ENCODE results near the gene PEAR1. TPM values are rescaled to one million over a fixed set of nuclear protein-coding genes. Genes with fewer than 3 reads are reported as not detected.

PEAR1 gene
- total and polyA plus RNA-seq, 2 of the 4 experiments (the other 2 are of a cell fraction): 2.0 to 44.4 TPM

DNA sequence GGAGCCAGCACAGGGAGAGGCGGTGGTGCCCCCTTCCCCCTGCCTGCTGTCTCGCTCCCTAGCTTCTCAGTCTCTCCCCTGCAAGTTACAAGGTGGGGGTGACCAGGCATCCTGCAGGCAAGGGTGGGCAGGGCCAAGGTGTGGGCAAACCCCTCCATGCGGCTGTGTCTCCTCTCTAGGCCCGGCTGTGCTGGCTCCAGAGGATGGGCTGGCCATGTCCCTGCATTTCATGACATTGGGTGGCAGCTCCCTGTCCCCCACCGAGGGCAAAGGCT, 18.2 kb upstream of the PEAR1 start:
- Histone ChIP-seq H2AK9ac (replicated peaks; ENCODE audit: low read depth, low read length, poor library complexity) (no peak overlapping the region), H3K27ac (ENCODE audit: insufficient read depth, low read length) (no peak overlapping the region), H2AFZ (replicated peaks; ENCODE audit: low read length, poor library complexity) (no peak overlapping the region), H3K4me3 (ENCODE audit: insufficient read depth, low read depth, low read length) (no peak overlapping the region), H3K4me2 (ENCODE audit: low read depth, low read length) (no peak overlapping the region), H4K5ac (ENCODE audit: low read depth, low read length) (no peak overlapping the region), H2BK15ac (ENCODE audit: low read depth, low read length) (no peak overlapping the region), H3K14ac (replicated peaks; ENCODE audit: low read depth, low read length) (no peak overlapping the region), H3K56ac (ENCODE audit: extremely low read depth, insufficient read depth, low read length) (no peak overlapping the region), H2AK5ac (ENCODE audit: low read depth, low read length) (no peak overlapping the region), H3K9ac (ENCODE audit: low read depth, low read length) (no peak overlapping the region), H3K4ac (ENCODE audit: low read depth, low read length) (no peak overlapping the region), H2BK5ac (ENCODE audit: low read depth, low read length, poor library complexity, severe bottlenecking) (no peak overlapping the region), H3K23ac (ENCODE audit: low read depth, low read length) (no peak overlapping the region), H3K4me1 (ENCODE audit: control insufficient read depth, insufficient read depth, low read length) (peaks cover 2% of the 10 kb centered on the region), H3K18ac (ENCODE audit: low read depth, low read length) (no peak overlapping the region), H3K36me3 (ENCODE audit: control insufficient read depth, insufficient read depth, low read length) (no peaks in the 10 kb centered on the region), H3K9me1 (ENCODE audit: insufficient read depth, low read length) (peaks cover 1% of the 10 kb centered on the region; the same call in 1 of the 2 replicates), H4K8ac (ENCODE audit: low read depth in 2 of 2, low read length in 2 of 2) (no peak overlapping the region), H3K9me3 (ENCODE audit: control insufficient read depth, insufficient read depth, low read length) (no peaks in the 10 kb centered on the region), H3K27me3 (ENCODE audit: control insufficient read depth, insufficient read depth, low read length) (peaks cover 57% of the 10 kb centered on the region), H2BK20ac (ENCODE audit: low read depth, low read length) (no peak overlapping the region), H4K91ac (ENCODE audit: insufficient read depth, low read depth, low read length) (no peak overlapping the region), H4K20me1 (ENCODE audit: insufficient read depth, low read length) (peaks cover 6% of the 10 kb centered on the region; the same call in 1 of the 2 replicates), H3K79me1 (ENCODE audit: low read depth in 1 of 2, low read length in 2 of 2) (no peaks in the 10 kb centered on the region), H2BK120ac (ENCODE audit: low read depth, low read length) (no peak overlapping the region)
- BruUV-seq (replicated peaks): no TSS peak
- intact Hi-C loops (cut with micrococcal nuclease) (no loop called here), in situ Hi-C loops (cut with MboI; ENCODE audit: low sequenced_read_pairs) (no loop called here), dilution Hi-C loops (cut with HindIII; ENCODE audit: low sequenced_read_pairs, unreplicated experiment) (no loop called here)
- 60% methylated on average over 1 of the region's 5 CpGs; no CpG with 5 or more reads in 1 of the 2 experiments for WGBS, 2 experiments (ENCODE audit: extremely low coverage in 2 of 2, insufficient read length in 1 of 2)
- DNase-seq: no peak
- TF ChIP-seq MXI1 (IDR thresholded peaks at IDR 0.05; ENCODE audit: borderline replicate concordance, low read depth, low read length) (no peak), NFE2L2 (IDR thresholded peaks at IDR 0.05; ENCODE audit: low read depth, low read length) (no peak), FOS (IDR thresholded peaks at IDR 0.05; ENCODE audit: low read depth, low read length) (no peak), SMC3 (IDR thresholded peaks at IDR 0.05; ENCODE audit: low read depth, low read length) (no peak), RCOR1 (IDR thresholded peaks at IDR 0.05; ENCODE audit: insufficient replicate concordance, low read length) (no peak), BHLHE40 (IDR thresholded peaks at IDR 0.05; ENCODE audit: low read depth, low read length) (no peak), CEBPB (IDR thresholded peaks at IDR 0.05; ENCODE audit: low read depth, low read length) (no peak), MAZ (IDR thresholded peaks at IDR 0.05; ENCODE audit: borderline replicate concordance, low read depth, low read length) (no peak), CHD1 (IDR thresholded peaks at IDR 0.05; ENCODE audit: low read depth, low read length) (no peak), POLR2A (IDR thresholded peaks at IDR 0.05; ENCODE audit: low read depth, low read length) (no peak), RAD21 (IDR thresholded peaks at IDR 0.05; ENCODE audit: low read length) (no peak)
- TF ChIP-seq, protein P1, sequence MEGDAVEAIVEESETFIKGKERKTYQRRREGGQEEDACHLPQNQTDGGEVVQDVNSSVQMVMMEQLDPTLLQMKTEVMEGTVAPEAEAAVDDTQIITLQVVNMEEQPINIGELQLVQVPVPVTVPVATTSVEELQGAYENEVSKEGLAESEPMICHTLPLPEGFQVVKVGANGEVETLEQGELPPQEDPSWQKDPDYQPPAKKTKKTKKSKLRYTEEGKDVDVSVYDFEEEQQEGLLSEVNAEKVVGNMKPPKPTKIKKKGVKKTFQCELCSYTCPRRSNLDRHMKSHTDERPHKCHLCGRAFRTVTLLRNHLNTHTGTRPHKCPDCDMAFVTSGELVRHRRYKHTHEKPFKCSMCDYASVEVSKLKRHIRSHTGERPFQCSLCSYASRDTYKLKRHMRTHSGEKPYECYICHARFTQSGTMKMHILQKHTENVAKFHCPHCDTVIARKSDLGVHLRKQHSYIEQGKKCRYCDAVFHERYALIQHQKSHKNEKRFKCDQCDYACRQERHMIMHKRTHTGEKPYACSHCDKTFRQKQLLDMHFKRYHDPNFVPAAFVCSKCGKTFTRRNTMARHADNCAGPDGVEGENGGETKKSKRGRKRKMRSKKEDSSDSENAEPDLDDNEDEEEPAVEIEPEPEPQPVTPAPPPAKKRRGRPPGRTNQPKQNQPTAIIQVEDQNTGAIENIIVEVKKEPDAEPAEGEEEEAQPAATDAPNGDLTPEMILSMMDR (conservative IDR thresholded peaks at IDR 0.05; ENCODE audit: low read depth, low read length): no peak
- TF ChIP-seq, protein P2, sequence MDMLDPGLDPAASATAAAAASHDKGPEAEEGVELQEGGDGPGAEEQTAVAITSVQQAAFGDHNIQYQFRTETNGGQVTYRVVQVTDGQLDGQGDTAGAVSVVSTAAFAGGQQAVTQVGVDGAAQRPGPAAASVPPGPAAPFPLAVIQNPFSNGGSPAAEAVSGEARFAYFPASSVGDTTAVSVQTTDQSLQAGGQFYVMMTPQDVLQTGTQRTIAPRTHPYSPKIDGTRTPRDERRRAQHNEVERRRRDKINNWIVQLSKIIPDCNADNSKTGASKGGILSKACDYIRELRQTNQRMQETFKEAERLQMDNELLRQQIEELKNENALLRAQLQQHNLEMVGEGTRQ (IDR thresholded peaks at IDR 0.05; ENCODE audit: low read depth, low read length): no peak
- CTCF ChIA-PET: interaction anchor here (1.4 to 1.9 kb wide), 2 partner anchors 14 to 15 kb away, joined by 5 to 6 read pairs; partner anchors contain the start of gene NTRK1
- no peak for ATAC-seq (ENCODE audit: low read depth)
- POLR2A ChIA-PET (ENCODE audit: unreplicated experiment): no interaction called here

Measured in IMR-90 (cell line).